Hematopoietic multipotent progenitor cell treated with erythropoietin and hydrocortisone succinate and interleukin-3 and kit ligand, for 8 days (in vitro differentiated cells): ENCODE measurements around the gene DNAJC1.
"Not testable (repeated sequence)": the region's sequence is repeated elsewhere in the genome, so short reads cannot be mapped to it uniquely, and the experiment has no call there.

Experiments
- DNase-seq: peaks from one replicate; pipeline ENCODE4 v3.0.0-alpha.2; 2015

DNAJC1 gene

GRCh38 chr10:21721000-21721665 is 282.4 kb downstream of the DNAJC1 start:
- no peak for DNase-seq

GRCh38 chr10:21720090-21720489 is 283.4 kb downstream of the DNAJC1 start:
- DNase-seq, result no peak

- no peak for DNase-seq
These were observed 284.0 kb downstream of the DNAJC1 start for GRCh38 chr10:21719502-21719901.

- DNase-seq, result not testable (repeated sequence)
These were observed 286.0 kb downstream of the DNAJC1 start for GRCh38 chr10:21717437-21718054.

- DNase-seq, result no peak
These were observed 287.9 kb downstream of the DNAJC1 start for GRCh38 chr10:21715531-21716195.

GRCh38 chr10:21712975-21713374 is 290.6 kb downstream of the DNAJC1 start:
- no peak for DNase-seq

GRCh38 chr10:21707498-21707897 is 296.0 kb downstream of the DNAJC1 start:
- DNase-seq, result no peak
